Activated naive CD4-positive, alpha-beta T cell treated with anti-CD3 and anti-CD28 coated beads, Interleukin-2, amount 10 ng/mL, durations not matched to agents 7 days and 5 days (primary cell): Measurements from ENCODE around the gene SPTSSB.
A peak's percentile ranks its signal among the peaks of the same experiment; 100 is the strongest.

Experiments
- CTCF ChIA-PET: fragments of 350-600 bp; sonication (Branson Sonifier 250); formaldehyde crosslinking; loops from one replicate; lab custom pipeline; 2021; ENCODE audit warnings: antibody characterized with exemption; lab: Charles Lee
- DNase-seq: peaks from one replicate; pipeline ENCODE4 v3.0.0-alpha.2; 2020
- H3K27ac Mint-ChIP-seq: one replicate; pipeline ENCODE4 v1.8.0; 2021; ENCODE audit warnings: mild to moderate bottlenecking, moderate library complexity, mixed read lengths
- H3K27me3 Mint-ChIP-seq: one replicate; pipeline ENCODE4 v1.8.0; 2021; ENCODE audit warnings: mild to moderate bottlenecking, mixed read lengths
- H3K36me3 Mint-ChIP-seq: one replicate; pipeline ENCODE4 v1.8.0; 2021; ENCODE audit warnings: mixed read lengths
- H3K4me1 Mint-ChIP-seq: one replicate; pipeline ENCODE4 v1.8.0; 2021; ENCODE audit warnings: mixed read lengths
- H3K4me3 Mint-ChIP-seq: one replicate; pipeline ENCODE4 v1.8.0; 2021; ENCODE audit warnings: mild to moderate bottlenecking, moderate library complexity, mixed read lengths
- H3K9me3 Mint-ChIP-seq: one replicate; pipeline ENCODE4 v1.8.0; 2021; ENCODE audit warnings: mixed read lengths

SPTSSB gene

GRCh38 chr3:161371441-161372320, at the start of gene SPTSSB:
Gene SPTSSB, minus strand, starts transcription at chr3:161371517. Its CDS starts 25,194 bp downstream, at chr3:161346323.
- H3K27me3 Mint-ChIP-seq: peaks cover 77% of the 10 kb centered on the region
- no peaks in the 10 kb centered on the region for H3K9me3 Mint-ChIP-seq
- no peak within 1 kb of the TSS for H3K27ac Mint-ChIP-seq
- no peaks in the 10 kb centered on the region for H3K36me3 Mint-ChIP-seq
- CTCF ChIA-PET: interaction anchor here (1.2 kb wide), 1 partner anchor 11 kb away, joined by 3 read pairs; no protein-coding TSS in a partner anchor
- H3K4me1 Mint-ChIP-seq: peaks cover 20% of the 10 kb centered on the region
- DNase-seq: peak; percentile 57
- peak within 1 kb of the TSS; percentile 73 for H3K4me3 Mint-ChIP-seq

DNA sequence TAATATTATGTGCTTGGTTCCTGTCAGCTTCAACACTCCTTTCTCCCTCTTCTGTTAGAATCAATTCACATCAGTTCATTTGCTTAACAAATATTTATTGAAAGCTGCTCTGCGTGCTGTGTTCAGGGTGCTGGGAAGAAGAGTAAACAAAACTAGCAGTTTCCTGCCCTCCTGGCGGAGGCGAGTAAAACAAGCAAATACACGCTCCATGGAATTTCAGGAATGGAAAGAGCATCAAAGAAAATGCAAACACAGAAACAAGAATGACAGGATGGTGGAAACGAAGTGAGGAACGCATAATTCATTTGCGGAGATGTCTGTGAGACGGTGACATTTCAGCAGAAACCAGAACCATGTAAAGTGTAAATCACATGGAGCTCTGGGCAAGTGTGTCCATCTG, 49.4 kb upstream of the SPTSSB start:
- CTCF ChIA-PET: interaction anchor here (1.1 to 4.4 kb wide), 2 partner anchors 145 to 464 kb away, joined by 3 to 36 read pairs; no protein-coding TSS in a partner anchor
- no peak overlapping the region for H3K4me3 Mint-ChIP-seq
- no peak for DNase-seq
- peaks cover 30% of the 10 kb centered on the region for H3K27me3 Mint-ChIP-seq
- H3K27ac Mint-ChIP-seq: no peak overlapping the region
- H3K9me3 Mint-ChIP-seq: peaks cover 6% of the 10 kb centered on the region
- no peaks in the 10 kb centered on the region for H3K36me3 Mint-ChIP-seq
- H3K4me1 Mint-ChIP-seq: no peaks in the 10 kb centered on the region

GRCh38 chr3:161419555-161420333, 48.4 kb upstream of the SPTSSB start:
- H3K27ac Mint-ChIP-seq: no peak overlapping the region
- peaks cover 6% of the 10 kb centered on the region for H3K9me3 Mint-ChIP-seq
- H3K36me3 Mint-ChIP-seq: no peaks in the 10 kb centered on the region
- DNase-seq: no peak
- CTCF ChIA-PET: interaction anchor here (4.4 kb wide), 1 partner anchor 144 kb away, joined by 36 read pairs; no protein-coding TSS in a partner anchor
- H3K4me1 Mint-ChIP-seq: no peaks in the 10 kb centered on the region
- H3K4me3 Mint-ChIP-seq: no peak overlapping the region
- H3K27me3 Mint-ChIP-seq: peaks cover 32% of the 10 kb centered on the region

DNA sequence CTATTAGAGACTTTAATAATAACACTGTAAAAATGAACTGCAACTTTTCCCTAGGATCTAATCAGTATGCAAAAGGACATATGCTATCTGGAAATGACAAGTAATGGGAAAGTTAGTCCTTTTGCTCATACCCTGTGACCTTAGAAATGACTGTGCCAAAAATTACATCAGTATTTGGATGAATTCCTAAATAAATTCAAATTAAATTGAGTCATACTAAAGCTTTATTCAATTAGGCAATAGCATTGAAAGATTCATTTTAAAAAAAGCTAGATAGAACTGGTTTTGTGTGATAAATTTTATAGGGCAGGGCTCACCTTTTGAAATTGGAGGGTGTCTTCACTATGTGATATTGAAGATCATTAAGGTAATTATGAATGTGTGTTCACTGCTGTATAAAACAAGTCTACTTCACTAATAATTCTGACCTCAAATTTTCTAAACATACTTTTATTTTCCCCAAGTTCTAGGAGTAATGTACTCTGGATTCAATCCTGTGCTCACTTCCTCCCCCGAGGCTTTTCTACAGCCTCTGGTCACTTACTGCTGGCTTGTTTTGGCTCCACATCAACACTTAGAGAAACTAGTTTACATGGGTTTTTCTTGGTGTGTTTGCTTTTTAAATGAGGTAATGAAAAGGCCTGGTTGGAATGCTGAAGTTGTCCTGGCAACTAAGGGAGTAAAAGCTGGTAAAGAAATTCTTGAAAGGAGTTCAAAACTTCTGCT, 44.4 kb upstream of the SPTSSB start:
- CTCF ChIA-PET: interaction anchor here (1.0 kb wide), 1 partner anchor 139 kb away, joined by 3 read pairs; no protein-coding TSS in a partner anchor
- Mint-ChIP-seq H3K9me3 (peaks cover 6% of the 10 kb centered on the region), H3K4me3 (no peak overlapping the region), H3K36me3 (no peaks in the 10 kb centered on the region), H3K27me3 (peaks cover 55% of the 10 kb centered on the region), H3K4me1 (no peaks in the 10 kb centered on the region), H3K27ac (no peak overlapping the region)
- DNase-seq: no peak

DNA sequence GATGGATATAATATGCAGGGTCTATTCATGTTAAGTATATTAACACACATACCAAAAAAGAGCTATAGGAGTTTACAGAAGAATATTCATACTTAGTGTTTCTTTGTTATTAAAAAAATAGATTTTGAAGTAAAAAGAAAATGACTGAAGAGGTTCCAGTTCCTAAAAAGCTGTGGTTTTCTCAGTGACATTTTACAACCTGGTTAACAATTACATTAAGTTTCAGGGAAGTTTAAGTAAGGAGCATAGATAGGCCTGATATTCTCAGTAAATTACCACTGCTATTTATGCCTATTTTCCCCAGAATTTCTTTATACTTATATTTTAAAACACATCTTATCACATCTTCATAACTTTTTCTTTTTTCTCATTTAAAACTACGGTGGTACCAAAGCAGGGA, 43.6 kb upstream of the SPTSSB start:
- no peak for DNase-seq
- CTCF ChIA-PET: interaction anchor here (1.0 kb wide), 2 partner anchors 138 to 139 kb away, joined by 3 read pairs; no protein-coding TSS in a partner anchor
- H3K9me3 Mint-ChIP-seq: peaks cover 6% of the 10 kb centered on the region
- peaks cover 57% of the 10 kb centered on the region for H3K27me3 Mint-ChIP-seq
- no peak overlapping the region for H3K27ac Mint-ChIP-seq
- H3K4me3 Mint-ChIP-seq: no peak overlapping the region
- peaks cover under 1% of the 10 kb centered on the region for H3K4me1 Mint-ChIP-seq
- no peaks in the 10 kb centered on the region for H3K36me3 Mint-ChIP-seq

GRCh38 chr3:161413855-161414210, 42.5 kb upstream of the SPTSSB start:
- Mint-ChIP-seq H3K4me1 (peaks cover 7% of the 10 kb centered on the region), H3K9me3 (peaks cover 6% of the 10 kb centered on the region), H3K4me3 (no peak overlapping the region), H3K27ac (no peak overlapping the region), H3K36me3 (no peaks in the 10 kb centered on the region), H3K27me3 (peaks cover 56% of the 10 kb centered on the region)
- CTCF ChIA-PET: interaction anchor here (1.0 kb wide), 1 partner anchor 138 kb away, joined by 3 read pairs; no protein-coding TSS in a partner anchor
- DNase-seq: no peak

- peaks cover 56% of the 10 kb centered on the region for H3K27me3 Mint-ChIP-seq
- CTCF ChIA-PET: interaction anchor here (0.6 to 1.0 kb wide), 4 partner anchors 9 to 1018 kb away, joined by 3 to 4 read pairs (median 3); no protein-coding TSS in a partner anchor
- no peak for DNase-seq
These were observed 42.0 kb upstream of the SPTSSB start for GRCh38 chr3:161413127-161413854.

DNA sequence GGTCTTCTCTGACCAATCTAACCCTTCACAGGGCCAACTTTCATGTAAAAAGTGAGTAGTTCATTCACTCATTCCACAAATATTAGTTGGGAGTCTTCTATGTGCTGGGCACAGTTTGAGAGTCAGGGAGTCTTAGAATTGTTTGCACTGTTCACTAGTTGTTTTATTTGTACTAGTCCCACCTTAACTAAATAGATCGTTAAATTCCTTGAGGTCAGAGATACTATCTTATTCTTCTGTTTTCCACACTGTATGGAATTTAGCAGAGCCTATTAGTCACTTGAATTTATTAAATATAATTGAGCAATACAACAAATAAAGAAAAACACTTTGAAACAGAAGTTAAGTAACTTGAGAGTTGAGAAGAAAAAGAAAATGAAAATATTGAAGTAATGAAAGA, 40.8 kb upstream of the SPTSSB start:
- peaks cover 6% of the 10 kb centered on the region for H3K9me3 Mint-ChIP-seq
- CTCF ChIA-PET: no interaction called here
- H3K4me3 Mint-ChIP-seq: no peak overlapping the region
- no peaks in the 10 kb centered on the region for H3K36me3 Mint-ChIP-seq
- H3K4me1 Mint-ChIP-seq: peaks cover 8% of the 10 kb centered on the region
- no peak for DNase-seq
- no peak overlapping the region for H3K27ac Mint-ChIP-seq
- H3K27me3 Mint-ChIP-seq: peaks cover 57% of the 10 kb centered on the region

More at GRCh38 chr3:161413127-161413854, 42.0 kb upstream of the SPTSSB start:
- Mint-ChIP-seq H3K9me3 (peaks cover 6% of the 10 kb centered on the region), H3K27ac (no peak overlapping the region), H3K4me3 (no peak overlapping the region), H3K36me3 (no peaks in the 10 kb centered on the region), H3K4me1 (peaks cover 7% of the 10 kb centered on the region)

- peaks cover 25% of the 10 kb centered on the region for H3K4me1 Mint-ChIP-seq
- no peak overlapping the region for H3K27ac Mint-ChIP-seq
- H3K36me3 Mint-ChIP-seq: no peaks in the 10 kb centered on the region
- no peak overlapping the region for H3K4me3 Mint-ChIP-seq
- DNase-seq: no peak
- H3K27me3 Mint-ChIP-seq: peaks cover 60% of the 10 kb centered on the region
- H3K9me3 Mint-ChIP-seq: peaks cover 4% of the 10 kb centered on the region
- CTCF ChIA-PET: interaction anchor here (0.7 to 3.2 kb wide), 6 partner anchors 14 to 720 kb away, joined by 3 to 14 read pairs (median 6); no protein-coding TSS in a partner anchor
These were observed 38.5 kb upstream of the SPTSSB start for GRCh38 chr3:161409858-161410257.

DNA sequence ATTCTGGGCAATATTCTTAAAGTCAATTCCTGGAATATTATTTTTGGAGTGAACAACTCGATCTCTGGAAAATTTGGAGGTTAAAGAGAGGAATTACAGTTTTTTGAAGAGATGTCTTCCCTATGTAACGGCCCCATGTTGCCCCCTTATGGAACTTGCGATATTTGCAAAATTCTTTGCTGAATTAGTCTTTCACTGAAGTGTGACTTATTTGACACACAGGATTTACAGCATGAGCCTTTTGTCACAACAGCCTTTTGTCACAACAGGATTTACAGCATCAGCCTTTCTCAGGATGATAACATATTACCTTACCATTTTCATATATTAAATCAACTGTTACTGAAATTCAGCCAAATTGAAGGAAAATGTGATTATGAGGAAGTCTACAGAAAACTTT, 37.8 kb upstream of the SPTSSB start:
- H3K36me3 Mint-ChIP-seq: no peaks in the 10 kb centered on the region
- H3K27me3 Mint-ChIP-seq: peaks cover 60% of the 10 kb centered on the region
- CTCF ChIA-PET: interaction anchor here (0.8 to 3.2 kb wide), 9 partner anchors 9 to 139 kb away, joined by 3 to 32 read pairs (median 4); no protein-coding TSS in a partner anchor
- DNase-seq: peak; percentile 57
- H3K4me3 Mint-ChIP-seq: no peak overlapping the region
- peaks cover 4% of the 10 kb centered on the region for H3K9me3 Mint-ChIP-seq
- H3K27ac Mint-ChIP-seq: no peak overlapping the region
- H3K4me1 Mint-ChIP-seq: peaks cover 25% of the 10 kb centered on the region

GRCh38 chr3:161406594-161407555, 35.6 kb upstream of the SPTSSB start:
- peaks cover 54% of the 10 kb centered on the region for H3K27me3 Mint-ChIP-seq
- CTCF ChIA-PET: interaction anchor here (0.8 to 3.2 kb wide), 2 partner anchors 132 to 450 kb away, joined by 3 to 32 read pairs; no protein-coding TSS in a partner anchor
- H3K27ac Mint-ChIP-seq: no peak overlapping the region
- no peaks in the 10 kb centered on the region for H3K36me3 Mint-ChIP-seq
- no peak overlapping the region for H3K4me3 Mint-ChIP-seq
- peak; percentile 45 for DNase-seq
- peaks cover 4% of the 10 kb centered on the region for H3K9me3 Mint-ChIP-seq
- H3K4me1 Mint-ChIP-seq: peaks cover 25% of the 10 kb centered on the region

DNA sequence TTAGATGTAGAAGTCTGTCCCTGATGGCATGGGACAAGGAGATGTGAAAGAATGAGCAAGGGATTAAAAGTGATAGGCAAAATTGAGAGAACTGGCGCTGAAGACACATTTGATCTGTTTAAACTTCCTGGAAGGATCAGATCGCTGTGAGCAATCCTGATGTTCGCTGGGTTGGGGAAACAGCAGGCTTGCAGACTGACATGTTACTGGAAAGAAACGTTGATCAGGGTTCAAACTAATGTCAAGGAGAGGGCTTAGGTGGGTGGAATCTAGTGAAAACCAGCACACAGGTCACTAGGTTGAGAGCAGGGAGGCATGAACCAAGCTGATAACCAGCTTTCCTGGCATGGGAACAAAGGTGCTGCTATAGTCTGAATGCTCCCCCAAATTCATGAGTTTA, 34.5 kb upstream of the SPTSSB start:
- CTCF ChIA-PET: no interaction called here
- H3K36me3 Mint-ChIP-seq: no peaks in the 10 kb centered on the region
- peaks cover 4% of the 10 kb centered on the region for H3K9me3 Mint-ChIP-seq
- DNase-seq: no peak
- H3K4me3 Mint-ChIP-seq: no peak overlapping the region
- H3K27me3 Mint-ChIP-seq: peaks cover 48% of the 10 kb centered on the region
- H3K27ac Mint-ChIP-seq: no peak overlapping the region
- H3K4me1 Mint-ChIP-seq: peaks cover 25% of the 10 kb centered on the region
